CD14-positive monocyte (primary cell): ENCODE results near the gene SMIM35. TPM values are rescaled to one million over a fixed set of nuclear protein-coding genes. Genes with fewer than 3 reads are reported as not detected.

Source experiments
- DNase-seq, 3 donors: peaks; one replicate each; pipeline ENCODE4 v3.0.0-alpha.2; 2011 to 2022
- H2AFZ ChIP-seq: 2 replicates; pipeline ENCODE4 v1.6.0; 2012; ENCODE audit warnings: mild to moderate bottlenecking, low read depth, low read length, inconsistent platforms; ENCODE audit not compliant: insufficient read depth, poor library complexity, severe bottlenecking
- H3K27ac ChIP-seq, 2 donors: 1 replicate in 1 of 2; 2 replicates in 1 of 2; pipeline ENCODE4 v1.5.1; 2012 to 2013; ENCODE audit warnings: low read length in 2 of 2, control low read depth in 1 of 2, inconsistent platforms in 1 of 2, low read depth in 1 of 2, mild to moderate bottlenecking in 1 of 2
- H3K27me3 ChIP-seq, 2 donors: one replicate each; pipeline versions ENCODE4 v1.6.0 to v1.6.1; 2011 to 2013; ENCODE audit warnings: low read length in 2 of 2; ENCODE audit not compliant: control insufficient read depth in 2 of 2, insufficient read depth in 2 of 2
- H3K36me3 ChIP-seq, 2 donors: replicated peaks in 1 of 2; 1 replicate in 1 of 2; 2 replicates in 1 of 2; pipeline versions ENCODE4 v1.5.1 to v1.6.1; 2012 to 2013; ENCODE audit warnings: low read length in 2 of 2, control low read depth in 1 of 2, inconsistent platforms in 1 of 2, mild to moderate bottlenecking in 1 of 2; ENCODE audit not compliant: insufficient read depth in 2 of 2, control insufficient read depth in 1 of 2
- H3K4me1 ChIP-seq, 2 donors: 1 replicate in 1 of 2; 2 replicates in 1 of 2; pipeline versions ENCODE4 v1.5.1 to v1.6.1; 2012 to 2013; ENCODE audit warnings: low read length in 2 of 2, control low read depth in 1 of 2, inconsistent platforms in 1 of 2, mild to moderate bottlenecking in 1 of 2, moderate library complexity in 1 of 2; ENCODE audit not compliant: insufficient read depth in 2 of 2, control insufficient read depth in 1 of 2
- H3K4me2 ChIP-seq: replicated peaks from 2 replicates; pipeline ENCODE3; 2012; ENCODE audit warnings: low read length, moderate library complexity, mild to moderate bottlenecking; ENCODE audit not compliant: poor library complexity, severe bottlenecking; ENCODE audit errors: extremely low read depth
- H3K4me3 ChIP-seq, 3 experiments: fragments of 200-600 bp in 1 of 3; sonication (generic) in 1 of 3; replicated peaks in 1 of 3; 1 replicate in 2 of 3; 2 replicates in 1 of 3; pipeline ENCODE4 v1.5.1; 2011 to 2013; ENCODE audit warnings: low read length in 3 of 3, mild to moderate bottlenecking in 3 of 3, control low read depth in 2 of 3, low read depth in 2 of 3, inconsistent platforms in 1 of 3, moderate library complexity in 1 of 3
- H3K79me2 ChIP-seq: 2 replicates; pipeline ENCODE4 v1.6.0; 2012; ENCODE audit warnings: mild to moderate bottlenecking, control low read depth, inconsistent platforms, low read length, moderate library complexity; ENCODE audit not compliant: insufficient read depth
- H3K9ac ChIP-seq: 2 replicates; pipeline ENCODE4 v1.6.0; 2017; ENCODE audit warnings: low read length, mild to moderate bottlenecking; ENCODE audit not compliant: insufficient read depth, poor library complexity, severe bottlenecking
- H3K9me3 ChIP-seq, 2 donors: replicated peaks in 1 of 2; 1 replicate in 1 of 2; 2 replicates in 1 of 2; pipeline versions ENCODE4 v1.5.1 to v1.6.1; 2012 to 2013; ENCODE audit warnings: low read length in 2 of 2, control low read depth in 1 of 2; ENCODE audit not compliant: control insufficient read depth in 1 of 2, insufficient read depth in 1 of 2
- H4K20me1 ChIP-seq: 2 replicates; pipeline ENCODE4 v1.6.0; 2012; ENCODE audit warnings: mild to moderate bottlenecking, low read length, control low read depth, moderate library complexity; ENCODE audit not compliant: insufficient read depth
- H3K27ac Mint-ChIP-seq, 7 donors: one replicate each; pipeline ENCODE4 v1.8.0; 2020; ENCODE audit warnings: mild to moderate bottlenecking in 7 of 7, mixed read lengths in 7 of 7, moderate library complexity in 6 of 7, inconsistent platforms in 2 of 7
- H3K27me3 Mint-ChIP-seq, 3 donors: one replicate each; pipeline ENCODE4 v1.8.0; 2021 to 2022; ENCODE audit warnings: low read depth in 3 of 3, mild to moderate bottlenecking in 3 of 3, mixed read lengths in 3 of 3, moderate library complexity in 3 of 3, inconsistent platforms in 1 of 3
- H3K36me3 Mint-ChIP-seq, 2 donors: one replicate each; pipeline ENCODE4 v1.8.0; 2020; ENCODE audit warnings: mixed read lengths in 2 of 2, inconsistent platforms in 1 of 2, mild to moderate bottlenecking in 1 of 2
- H3K4me1 Mint-ChIP-seq: one replicate; pipeline ENCODE4 v1.8.0; 2020; ENCODE audit warnings: mild to moderate bottlenecking, mixed read lengths
- H3K4me3 Mint-ChIP-seq, 2 donors: one replicate each; pipeline ENCODE4 v1.8.0; 2020; ENCODE audit warnings: mild to moderate bottlenecking in 2 of 2, mixed read lengths in 2 of 2, moderate library complexity in 1 of 2
- H3K9me3 Mint-ChIP-seq, 7 donors: one replicate each; pipeline ENCODE4 v1.8.0; 2020 to 2022; ENCODE audit warnings: mixed read lengths in 7 of 7, mild to moderate bottlenecking in 6 of 7, moderate library complexity in 6 of 7, inconsistent platforms in 2 of 7
- WGBS: methylation state at CpG from one replicate; pipeline ENCODE4 v1.1.5; 2013; ENCODE audit warnings: missing lambda C conversion rate; ENCODE audit not compliant: insufficient coverage; 5-methylcytosine and 5-hydroxymethylcytosine counted together
- intact Hi-C, 2 donors: fragments of 100-400 bp; cut with micrococcal nuclease; formaldehyde crosslinking; loops; one replicate each; pipeline versions ENCODE4 v1.15.0 to v1.15.1; 2023
- polyA plus RNA-seq, 3 donors: library from polyadenylated mRNA; depleted of rRNA in 1 of 3; unstranded in 2 of 3; stranded (reverse) in 1 of 3; fragments of 300-500 nt in 2 of 3; fragments of >200 nt in 1 of 3; fragmentation: Illumina TruSeq in 2 of 3; gene quantifications; 1 replicate in 2 of 3; 2 replicates in 1 of 3; pipeline ENCODE4 v1.2.3, GENCODE V29; 2012 to 2021
- TF ChIP-seq, protein P1 (sequence below): fragments of 200-600 bp; IDR thresholded peaks from one replicate; pipeline ENCODE4 v1.8.0; 2022; ENCODE audit warnings: antibody characterized with exemption, mild to moderate bottlenecking

The SMIM35 gene
- polyA plus RNA-seq, 3 donors, result 0.05 to 0.29 (median 0.11) TPM

DNA sequence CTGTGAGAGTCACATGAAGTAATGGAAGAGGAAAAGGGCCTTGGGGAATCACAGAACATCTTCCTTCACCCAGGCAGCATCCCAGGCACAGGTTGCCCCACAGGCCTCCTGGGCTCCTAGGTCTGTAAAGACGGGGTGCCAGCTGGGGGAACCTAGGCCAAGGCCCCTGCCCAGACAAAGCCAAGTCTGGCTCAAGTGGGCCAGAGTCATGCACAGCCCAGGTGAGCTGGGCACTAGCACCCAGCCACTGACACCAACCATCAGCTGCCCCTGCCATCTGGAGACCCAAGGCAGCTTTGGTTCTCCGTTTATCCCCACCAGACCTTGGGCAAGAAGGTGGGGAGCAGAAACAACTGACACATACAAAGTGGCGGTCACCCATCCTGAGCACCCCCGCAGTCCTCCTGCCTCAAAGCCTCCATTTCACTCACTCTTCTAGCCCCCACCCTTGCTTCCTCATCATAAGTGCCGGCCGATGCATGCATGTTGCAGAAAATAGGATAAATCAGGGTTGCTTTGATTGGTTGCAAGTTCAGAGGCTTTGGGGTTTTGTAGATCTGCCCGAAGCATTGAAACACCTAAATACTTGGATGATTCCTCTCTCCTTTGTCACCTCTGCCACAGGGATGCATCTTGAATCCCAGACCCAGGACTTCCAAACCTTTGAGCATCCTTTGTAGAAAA is 36.4 kb downstream of the SMIM35 start:
- peaks cover 13 to 15% of the 10 kb centered on the region in 2 donors for H3K4me1 ChIP-seq
- Mint-ChIP-seq H3K9me3 (peaks cover 0 to 2% (median 0%) of the 10 kb centered on the region in 7 donors), H3K36me3 (no peaks in the 10 kb centered on the region), H3K27ac (peak overlapping the region in 2 of 7 donors; percentile 21 to 50), H3K27me3 (peaks cover under 1 to 4% (median 3%) of the 10 kb centered on the region in 3 donors), H3K4me1 (peaks cover 25% of the 10 kb centered on the region), H3K4me3 (no peak overlapping the region)
- no peaks in the 10 kb centered on the region for H3K9me3 ChIP-seq
- DNase-seq, result no peak
- H4K20me1 ChIP-seq, result no peaks in the 10 kb centered on the region
- no peak overlapping the region for H3K9ac ChIP-seq
- H3K4me2 ChIP-seq, result no peak overlapping the region
- TF ChIP-seq, protein P1, sequence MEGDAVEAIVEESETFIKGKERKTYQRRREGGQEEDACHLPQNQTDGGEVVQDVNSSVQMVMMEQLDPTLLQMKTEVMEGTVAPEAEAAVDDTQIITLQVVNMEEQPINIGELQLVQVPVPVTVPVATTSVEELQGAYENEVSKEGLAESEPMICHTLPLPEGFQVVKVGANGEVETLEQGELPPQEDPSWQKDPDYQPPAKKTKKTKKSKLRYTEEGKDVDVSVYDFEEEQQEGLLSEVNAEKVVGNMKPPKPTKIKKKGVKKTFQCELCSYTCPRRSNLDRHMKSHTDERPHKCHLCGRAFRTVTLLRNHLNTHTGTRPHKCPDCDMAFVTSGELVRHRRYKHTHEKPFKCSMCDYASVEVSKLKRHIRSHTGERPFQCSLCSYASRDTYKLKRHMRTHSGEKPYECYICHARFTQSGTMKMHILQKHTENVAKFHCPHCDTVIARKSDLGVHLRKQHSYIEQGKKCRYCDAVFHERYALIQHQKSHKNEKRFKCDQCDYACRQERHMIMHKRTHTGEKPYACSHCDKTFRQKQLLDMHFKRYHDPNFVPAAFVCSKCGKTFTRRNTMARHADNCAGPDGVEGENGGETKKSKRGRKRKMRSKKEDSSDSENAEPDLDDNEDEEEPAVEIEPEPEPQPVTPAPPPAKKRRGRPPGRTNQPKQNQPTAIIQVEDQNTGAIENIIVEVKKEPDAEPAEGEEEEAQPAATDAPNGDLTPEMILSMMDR, result no peak
- intact Hi-C loops, result loop anchor here (5.0 to 10.0 kb wide), 3 partner anchors 38 to 103 kb away; no protein-coding TSS in a partner anchor
- H3K79me2 ChIP-seq, result no peaks in the 10 kb centered on the region
- no peak overlapping the region for H2AFZ ChIP-seq
- 93% methylated on average over 2 of the region's 7 CpGs for WGBS
- no peak overlapping the region for H3K27ac ChIP-seq
- no peak overlapping the region for H3K4me3 ChIP-seq
- no peaks in the 10 kb centered on the region for H3K36me3 ChIP-seq
- H3K27me3 ChIP-seq, result no peaks in the 10 kb centered on the region

DNA sequence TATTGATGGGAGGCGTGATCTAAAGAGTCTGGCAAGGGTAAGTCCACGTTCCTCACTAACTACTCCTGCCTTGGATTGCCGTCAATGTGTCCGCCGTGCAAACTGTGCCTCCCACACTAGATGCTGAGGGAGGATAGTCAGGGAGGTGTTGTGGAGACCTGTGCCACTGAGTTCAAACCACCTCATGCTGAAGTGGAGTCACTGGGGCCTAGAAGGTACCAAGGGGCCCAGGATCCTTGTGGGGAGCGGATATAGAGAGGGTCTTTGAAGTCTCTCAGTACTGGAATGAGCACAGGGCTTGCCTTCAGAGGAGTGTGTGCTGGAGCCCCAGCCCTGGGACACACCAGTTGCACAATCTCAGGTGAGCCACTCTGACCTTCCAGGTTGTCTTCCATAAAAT is 37.0 kb downstream of the SMIM35 start:
- 100% methylated on average over 1 of the region's 6 CpGs for WGBS
- no peaks in the 10 kb centered on the region for H3K9me3 ChIP-seq
- TF ChIP-seq, protein P1, result no peak
- no peak overlapping the region for H3K9ac ChIP-seq
- Mint-ChIP-seq H3K9me3 (peaks cover 0 to 2% (median 0%) of the 10 kb centered on the region in 7 donors), H3K27me3 (peaks cover 0 to 4% (median 4%) of the 10 kb centered on the region in 3 donors), H3K4me3 (no peak overlapping the region), H3K4me1 (peaks cover 26% of the 10 kb centered on the region), H3K27ac (peak overlapping the region in 3 of 7 donors; percentile 21 to 68 (median 50)), H3K36me3 (no peaks in the 10 kb centered on the region)
- no peaks in the 10 kb centered on the region for H3K27me3 ChIP-seq
- H3K4me1 ChIP-seq, result peaks cover 13 to 15% of the 10 kb centered on the region in 2 donors
- no peak overlapping the region for H3K27ac ChIP-seq
- H3K36me3 ChIP-seq, result no peaks in the 10 kb centered on the region
- H3K4me3 ChIP-seq, result no peak overlapping the region
- H3K79me2 ChIP-seq, result no peaks in the 10 kb centered on the region
- H2AFZ ChIP-seq, result no peak overlapping the region
- no peaks in the 10 kb centered on the region for H4K20me1 ChIP-seq
- intact Hi-C loops, result loop anchor here (5.0 to 10.0 kb wide), 3 partner anchors 37 to 102 kb away; no protein-coding TSS in a partner anchor
- DNase-seq, result no peak
- H3K4me2 ChIP-seq, result no peak overlapping the region
